CD4-positive, alpha-beta T cell treated with Interleukin-2 at 100 ng/mL for 4 hours (primary cell): ENCODE measurements around the gene CCDC183.
"Not testable (repeated sequence)": the region's sequence is repeated elsewhere in the genome, so short reads cannot be mapped to it uniquely, and the experiment has no call there.

Experiments used
- DNase-seq: peaks from one replicate; pipeline ENCODE4 v3.0.0-alpha.2; 2020; ENCODE audit warnings: low spot score

CCDC183 gene

DNA sequence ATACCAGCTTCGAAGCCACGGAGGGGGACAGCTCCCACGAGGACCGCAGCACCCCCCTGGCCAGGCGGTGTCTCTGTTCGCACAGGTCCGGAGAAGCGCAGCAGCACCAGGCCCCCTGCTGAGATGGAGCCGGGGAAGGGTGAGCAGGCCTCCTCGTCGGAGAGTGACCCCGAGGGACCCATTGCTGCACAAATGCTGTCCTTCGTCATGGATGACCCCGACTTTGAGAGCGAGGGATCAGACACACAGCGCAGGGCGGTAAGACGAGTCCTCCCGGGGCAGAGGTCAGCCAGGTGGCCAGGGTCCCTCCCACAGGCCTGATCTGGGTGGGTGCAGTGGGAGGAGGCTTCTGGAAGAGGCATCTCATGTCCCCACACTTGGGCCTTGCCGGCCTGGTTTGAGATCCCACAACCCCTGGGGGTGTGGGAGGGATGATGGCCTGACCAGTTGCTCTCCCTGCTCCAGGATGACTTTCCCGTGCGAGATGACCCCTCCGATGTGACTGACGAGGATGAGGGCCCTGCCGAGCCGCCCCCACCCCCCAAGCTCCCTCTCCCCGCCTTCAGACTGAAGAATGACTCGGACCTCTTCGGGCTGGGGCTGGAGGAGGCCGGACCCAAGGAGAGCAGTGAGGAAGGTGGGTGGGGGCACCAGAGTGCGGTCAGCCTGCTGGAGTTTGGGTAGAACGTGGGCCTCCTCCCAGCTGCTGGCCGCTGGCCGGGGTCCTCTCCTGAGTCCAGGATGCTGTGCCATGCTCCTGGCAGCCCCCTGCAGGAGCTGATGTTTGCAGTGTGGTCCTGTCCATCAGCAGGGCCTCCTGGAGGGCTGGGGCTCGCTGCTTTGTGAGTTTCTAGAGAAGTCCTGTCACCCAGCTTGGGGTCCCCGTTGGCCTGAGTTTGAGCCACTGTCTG lies 43.3 kb downstream of the CCDC183 start:
- DNase-seq: no peak

DNA sequence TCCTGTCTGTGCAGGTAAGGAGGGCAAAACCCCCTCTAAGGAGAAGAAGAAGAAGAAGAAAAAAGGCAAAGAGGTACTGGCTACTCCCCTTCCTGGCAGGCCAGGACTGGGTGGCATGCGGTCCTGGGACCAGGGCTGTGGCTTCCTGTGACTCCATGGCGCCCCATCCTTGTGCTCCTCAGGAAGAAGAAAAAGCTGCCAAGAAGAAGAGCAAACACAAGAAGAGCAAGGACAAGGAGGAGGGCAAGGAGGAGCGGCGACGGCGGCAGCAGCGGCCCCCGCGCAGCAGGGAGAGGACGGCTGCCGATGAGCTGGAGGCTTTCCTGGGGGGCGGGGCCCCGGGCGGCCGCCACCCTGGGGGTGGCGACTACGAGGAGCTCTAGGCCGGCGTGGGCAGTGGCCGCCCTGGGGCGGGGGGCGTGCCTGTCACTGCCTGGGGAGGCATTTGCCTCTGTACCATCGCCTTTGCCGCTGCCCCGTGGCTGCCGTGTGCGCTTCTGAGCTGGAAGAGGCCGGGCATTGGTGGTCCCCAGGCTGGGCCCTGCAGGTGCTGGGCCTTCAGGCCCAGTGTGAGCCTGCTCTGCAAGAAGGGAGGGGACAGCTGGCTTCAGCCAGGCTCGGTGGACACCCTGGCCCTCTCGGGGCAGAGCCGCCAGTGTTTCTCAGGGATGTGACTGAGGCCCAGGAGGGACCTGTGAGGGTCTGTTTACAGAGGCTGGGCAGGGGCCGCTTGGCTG lies 44.2 kb downstream of the CCDC183 start:
- DNase-seq: no peak

DNA sequence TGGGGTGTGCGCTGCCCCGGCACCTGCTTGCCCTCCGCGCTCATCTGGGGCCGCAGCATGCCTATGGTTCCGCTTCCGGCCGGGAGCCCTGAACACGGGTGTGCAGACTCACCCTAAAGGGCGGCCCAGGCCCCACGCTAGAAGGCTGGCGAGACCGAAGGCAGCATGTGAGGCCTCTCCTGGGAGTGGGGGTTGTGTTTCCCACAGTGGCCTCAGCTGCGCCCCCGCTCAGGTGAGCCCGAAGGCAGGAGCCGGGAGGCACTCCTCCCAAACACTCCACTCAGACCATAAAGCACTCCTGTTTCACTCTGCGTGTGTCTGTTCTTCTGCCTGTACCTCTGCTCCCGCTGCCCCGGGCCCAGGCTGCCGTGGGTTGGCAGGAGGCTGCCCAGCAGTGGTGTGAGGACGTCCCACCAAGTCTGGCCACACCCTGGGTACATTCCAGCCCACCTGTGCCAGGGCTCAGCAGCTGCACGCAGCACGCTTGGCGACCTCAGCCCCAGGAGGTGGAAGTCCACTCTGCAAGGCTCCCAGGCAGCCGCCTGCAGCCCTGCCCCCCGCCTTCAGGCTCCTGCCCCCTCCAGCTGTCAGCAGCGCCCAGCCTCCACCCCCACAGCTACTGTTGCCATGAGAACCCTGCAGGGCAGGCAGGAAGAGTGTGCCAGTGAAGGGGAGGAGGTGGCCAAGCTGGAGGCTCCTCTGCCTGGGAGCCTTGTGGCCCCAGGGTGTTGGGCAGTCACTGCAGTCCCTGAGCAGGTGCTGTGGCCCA lies 44.9 kb downstream of the CCDC183 start:
- no peak for DNase-seq

DNA sequence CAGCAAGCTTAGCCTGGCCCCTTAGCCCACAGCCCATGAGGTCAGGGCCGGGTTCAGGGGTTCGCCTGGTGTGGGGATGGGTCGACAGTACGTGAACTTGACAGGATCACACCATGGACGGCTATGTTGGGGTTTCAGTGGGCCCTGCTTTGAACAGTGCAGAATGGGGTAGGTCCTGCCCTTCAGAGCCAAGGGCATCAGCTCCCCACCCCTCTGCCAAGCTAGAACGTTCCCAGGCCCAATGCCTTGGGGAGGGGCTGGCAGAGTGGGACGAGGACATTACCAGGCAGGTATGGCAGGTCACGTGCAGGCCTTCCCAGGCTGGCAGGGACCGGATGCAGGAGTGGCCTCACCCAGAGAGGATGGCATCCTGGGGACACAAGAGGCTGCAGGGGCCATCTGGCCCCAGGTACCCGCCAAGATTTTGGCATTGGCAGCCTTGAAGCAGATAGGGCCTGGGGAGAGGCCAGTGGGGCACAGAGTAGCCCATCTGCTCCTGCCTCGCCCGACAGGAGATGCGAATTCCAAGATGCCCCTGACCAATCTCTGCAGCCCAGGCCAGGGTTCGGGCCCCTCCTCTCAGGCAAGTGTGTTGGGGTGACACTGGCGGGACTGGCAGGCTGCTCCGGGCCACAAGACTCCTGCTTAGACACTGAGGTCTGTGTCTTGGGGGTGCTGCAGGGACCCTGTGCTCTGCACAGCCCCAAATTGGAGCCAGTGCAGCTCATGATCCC lies 45.7 kb downstream of the CCDC183 start:
- DNase-seq: not testable (repeated sequence)

DNA sequence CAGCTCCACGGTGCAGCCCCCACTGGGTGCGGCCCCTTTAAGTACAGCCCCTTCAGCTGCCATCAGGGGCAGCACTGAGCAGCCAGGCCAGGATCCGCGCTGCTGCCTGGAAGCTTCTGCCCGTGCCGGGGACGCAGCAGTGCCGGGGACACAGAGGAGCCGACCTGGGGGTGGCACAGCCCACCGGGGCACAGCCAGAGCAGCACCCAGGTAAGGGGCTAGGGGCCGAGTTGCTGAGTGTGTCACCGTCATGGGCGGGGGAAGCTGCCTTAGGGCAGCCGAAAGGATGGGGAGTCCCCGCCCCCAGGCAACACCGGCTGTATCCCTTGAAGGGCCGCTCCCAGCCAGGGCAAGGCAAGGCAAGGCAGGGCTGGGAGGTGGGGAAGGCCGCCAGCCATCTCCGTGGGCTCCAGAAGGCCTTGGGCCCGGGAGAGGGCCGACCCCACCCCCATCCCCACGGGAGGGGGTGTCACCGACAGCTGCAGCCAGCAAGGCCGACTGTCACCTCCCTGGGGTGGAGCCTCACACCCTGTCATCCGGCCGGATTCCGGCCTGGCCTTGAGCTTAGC lies 46.3 kb downstream of the CCDC183 start, which contains the start of gene AJM1:
TSS of gene AJM1 (plus strand) at position 99 of the 569 bp plus-strand sequence. CDS start 1,937 bp downstream, outside the sequence.
- DNase-seq: peak; percentile 84

DNA sequence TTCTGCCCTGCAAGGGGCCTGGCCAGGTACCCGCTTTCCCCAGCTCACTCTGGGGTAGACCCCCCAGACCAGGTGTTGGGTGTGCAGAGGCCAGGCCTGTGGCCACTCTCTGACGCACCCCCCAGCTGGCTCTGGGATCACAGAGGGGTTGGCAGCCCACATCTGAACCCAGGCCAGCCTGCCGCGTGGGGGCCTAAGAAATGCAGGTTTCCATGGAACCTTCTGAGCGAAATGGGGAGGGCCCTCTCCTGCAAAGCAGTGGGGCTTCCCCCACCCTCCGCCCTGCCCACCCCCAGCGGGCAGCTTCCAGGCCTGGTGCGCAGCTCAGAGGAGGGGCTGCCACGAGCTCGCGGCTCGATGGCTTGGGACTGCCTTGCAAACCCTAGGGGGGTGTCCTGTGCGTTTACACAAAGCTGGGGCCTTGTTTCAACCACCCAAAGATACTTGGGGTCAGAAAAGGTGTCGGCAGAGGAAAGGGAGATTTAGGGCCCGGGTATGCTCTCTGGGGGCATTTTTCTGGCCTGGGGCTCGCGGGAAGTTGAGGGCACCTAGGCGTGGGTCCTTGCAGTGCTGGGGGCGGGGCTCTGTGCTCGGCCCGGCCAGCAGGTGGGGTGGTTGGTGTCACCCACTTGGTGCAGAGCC lies 47.1 kb downstream of the CCDC183 start:
- DNase-seq: not testable (repeated sequence)

DNA sequence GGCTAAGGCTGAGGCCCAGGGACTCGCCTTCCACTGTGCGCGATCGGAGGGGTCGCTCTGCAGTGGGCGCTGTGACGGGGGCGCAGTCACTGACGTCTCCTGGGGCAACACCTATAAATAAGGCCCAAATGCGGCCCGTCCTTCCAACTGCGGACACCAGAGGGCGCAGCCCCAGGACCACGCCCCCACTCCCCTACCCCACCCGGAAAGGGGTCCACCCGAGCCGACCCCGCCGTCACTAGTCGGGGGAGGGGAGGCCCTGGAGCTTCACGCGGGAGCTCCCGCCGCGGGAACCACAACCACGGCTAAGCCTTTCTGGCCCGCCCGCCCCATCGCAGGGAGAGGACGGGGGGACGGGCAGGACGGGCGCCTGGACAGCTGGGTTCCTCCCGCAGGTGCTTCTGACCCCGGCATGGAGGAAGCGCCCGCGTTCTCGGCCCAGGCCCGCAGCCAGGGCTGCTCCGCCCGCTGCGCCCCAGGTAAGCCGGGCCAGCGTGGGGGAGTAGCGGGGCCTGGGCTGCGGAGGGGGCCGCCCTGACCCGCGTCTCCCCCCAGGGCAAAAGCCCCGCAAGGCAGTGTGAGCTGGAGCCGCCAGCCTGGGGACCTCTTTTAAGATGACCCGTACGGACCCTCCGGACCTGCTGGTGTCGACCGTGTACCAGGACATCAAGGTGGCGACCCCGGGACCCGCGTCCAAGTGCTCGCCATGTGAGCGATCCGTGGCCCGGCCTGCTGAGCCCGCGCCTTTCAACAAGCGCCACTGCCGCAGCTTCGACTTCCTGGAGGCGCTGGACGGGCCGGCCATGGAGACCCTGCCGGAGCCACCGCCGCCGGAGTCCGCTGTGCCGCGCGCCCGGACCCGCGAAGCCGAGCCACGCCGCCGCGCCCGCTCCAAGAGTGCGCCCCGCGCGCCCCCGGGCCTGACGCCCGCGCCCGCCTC lies 47.9 kb downstream of the CCDC183 start:
- DNase-seq: peak; percentile 66

DNA sequence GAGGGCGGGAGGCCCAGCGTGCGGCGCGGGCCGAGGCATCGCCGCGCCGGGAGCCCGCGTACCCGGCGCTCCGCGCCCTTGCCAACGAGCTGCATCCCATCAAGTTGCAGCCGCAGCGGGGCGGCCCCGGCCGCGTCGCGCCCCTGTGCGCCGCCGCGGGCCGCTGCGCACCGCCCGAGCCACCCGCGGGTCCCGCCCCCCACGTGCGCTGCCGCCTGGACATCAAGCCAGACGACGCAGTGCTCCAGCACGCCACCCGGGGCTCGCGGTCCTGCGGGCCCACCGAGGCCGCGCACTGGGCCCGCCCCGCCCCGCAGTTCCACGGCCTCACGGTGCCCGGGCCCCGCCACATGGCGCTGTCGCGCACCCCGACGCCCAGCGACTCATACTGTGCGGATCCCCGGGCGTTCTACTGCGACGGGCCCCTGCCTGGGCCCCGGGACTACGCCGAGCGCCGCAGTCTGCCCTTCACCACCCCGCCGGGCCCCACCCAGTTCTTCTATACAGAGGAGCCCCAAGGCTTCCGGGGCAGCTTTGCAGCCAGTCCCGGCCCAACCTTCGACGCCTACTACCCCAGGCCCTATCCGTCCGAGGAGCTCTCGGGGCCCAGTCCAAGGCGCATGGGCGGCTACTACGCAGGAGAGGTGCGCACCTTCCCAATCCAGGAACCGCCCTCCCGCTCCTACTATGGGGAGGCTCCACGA lies 48.8 kb downstream of the CCDC183 start:
- no peak for DNase-seq

DNA sequence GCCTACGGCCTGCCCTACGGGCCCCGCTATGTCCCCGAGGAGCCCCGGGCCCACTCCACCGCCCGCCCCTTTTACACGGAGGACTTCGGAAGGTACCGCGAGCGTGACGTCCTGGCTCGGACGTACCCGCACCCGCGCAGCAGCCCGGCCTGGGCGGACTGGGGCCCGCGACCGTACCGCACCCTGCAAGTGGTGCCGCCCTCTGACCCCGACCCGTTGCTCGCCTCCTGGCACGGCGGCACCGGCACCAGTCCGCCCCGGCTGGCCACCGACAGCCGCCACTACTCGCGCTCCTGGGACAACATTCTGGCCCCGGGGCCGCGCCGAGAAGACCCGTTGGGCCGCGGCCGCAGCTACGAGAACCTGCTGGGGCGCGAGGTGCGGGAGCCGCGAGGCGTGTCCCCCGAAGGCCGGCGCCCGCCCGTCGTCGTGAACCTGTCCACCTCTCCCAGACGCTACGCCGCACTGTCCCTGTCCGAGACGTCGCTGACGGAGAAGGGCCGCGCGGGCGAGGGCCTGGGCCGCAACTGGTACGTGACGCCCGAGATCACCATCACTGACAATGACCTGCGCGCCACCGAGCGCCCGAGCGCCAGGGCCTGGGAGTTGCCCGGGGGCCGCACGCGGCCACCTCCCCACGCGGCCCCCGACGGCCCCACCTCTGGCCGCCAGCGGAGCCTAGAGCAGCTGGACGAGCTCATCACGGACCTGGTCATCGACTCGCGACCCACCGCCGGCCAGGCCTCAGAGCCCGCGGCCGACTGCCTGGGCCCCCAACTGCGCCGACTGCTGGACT lies 49.5 kb downstream of the CCDC183 start:
- no peak for DNase-seq

DNA sequence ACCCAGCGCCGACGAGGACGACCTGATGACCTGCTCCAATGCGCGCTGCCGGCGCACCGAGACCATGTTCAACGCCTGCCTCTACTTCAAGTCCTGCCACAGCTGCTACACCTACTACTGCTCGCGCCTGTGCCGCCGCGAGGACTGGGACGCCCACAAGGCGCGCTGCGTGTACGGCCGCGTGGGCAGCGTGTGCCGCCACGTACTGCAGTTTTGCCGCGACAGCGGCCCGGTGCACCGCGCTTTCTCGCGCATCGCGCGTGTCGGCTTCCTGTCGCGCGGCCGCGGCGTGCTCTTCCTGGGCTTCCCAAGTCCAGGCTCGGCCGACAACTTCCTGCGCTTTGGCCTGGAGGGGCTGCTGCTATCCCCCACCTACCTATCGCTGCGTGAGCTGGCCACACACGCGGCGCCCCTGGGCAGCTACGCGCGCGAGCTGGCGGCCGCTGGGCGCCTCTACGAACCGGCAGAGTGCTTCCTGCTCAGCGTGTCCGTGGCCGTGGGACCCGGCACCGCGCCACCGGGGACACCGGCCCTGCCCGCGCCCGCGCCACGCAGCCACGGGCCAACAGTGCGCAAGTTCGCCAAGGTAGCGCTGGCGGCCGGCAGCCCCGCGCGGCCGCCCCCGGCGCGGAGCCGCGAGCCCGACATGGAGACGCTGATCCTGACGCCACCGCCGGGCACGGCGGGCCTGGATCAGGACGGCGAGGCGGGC lies 50.4 kb downstream of the CCDC183 start:
- no peak for DNase-seq

DNA sequence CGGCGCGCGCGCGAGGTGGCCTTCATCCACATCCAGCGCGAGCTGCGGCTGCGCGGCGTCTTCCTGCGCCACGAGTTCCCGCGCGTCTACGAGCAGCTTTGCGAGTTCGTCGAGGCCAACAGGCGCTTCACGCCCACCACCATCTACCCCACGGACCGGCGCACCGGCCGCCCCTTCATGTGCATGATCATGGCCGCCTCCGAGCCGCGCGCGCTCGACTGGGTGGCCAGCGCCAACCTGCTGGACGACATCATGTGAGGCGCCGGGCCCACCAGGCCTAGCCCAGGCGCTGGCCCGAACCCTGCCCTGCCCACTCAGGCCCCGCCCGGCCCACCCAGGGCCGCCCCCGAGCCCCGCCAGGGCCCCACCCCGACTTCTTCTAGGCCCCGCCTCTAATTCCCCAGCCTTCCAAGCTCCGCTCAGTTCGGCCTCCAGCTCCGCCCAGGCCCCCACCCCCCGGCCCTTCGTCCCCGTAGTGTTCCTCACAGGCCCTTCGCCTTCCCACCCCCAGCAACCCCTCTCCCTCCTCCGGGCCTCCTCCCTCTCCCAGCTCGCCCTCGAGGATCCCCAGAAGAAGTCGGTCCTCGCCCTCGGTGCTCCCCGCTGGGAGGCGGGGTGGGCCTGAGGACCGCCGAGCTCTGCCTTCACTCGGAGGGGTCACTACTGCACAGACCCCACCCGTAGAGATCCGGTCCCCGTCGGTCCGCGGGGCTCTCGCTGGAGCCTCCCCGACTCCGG lies 51.1 kb downstream of the CCDC183 start:
- no peak for DNase-seq

DNA sequence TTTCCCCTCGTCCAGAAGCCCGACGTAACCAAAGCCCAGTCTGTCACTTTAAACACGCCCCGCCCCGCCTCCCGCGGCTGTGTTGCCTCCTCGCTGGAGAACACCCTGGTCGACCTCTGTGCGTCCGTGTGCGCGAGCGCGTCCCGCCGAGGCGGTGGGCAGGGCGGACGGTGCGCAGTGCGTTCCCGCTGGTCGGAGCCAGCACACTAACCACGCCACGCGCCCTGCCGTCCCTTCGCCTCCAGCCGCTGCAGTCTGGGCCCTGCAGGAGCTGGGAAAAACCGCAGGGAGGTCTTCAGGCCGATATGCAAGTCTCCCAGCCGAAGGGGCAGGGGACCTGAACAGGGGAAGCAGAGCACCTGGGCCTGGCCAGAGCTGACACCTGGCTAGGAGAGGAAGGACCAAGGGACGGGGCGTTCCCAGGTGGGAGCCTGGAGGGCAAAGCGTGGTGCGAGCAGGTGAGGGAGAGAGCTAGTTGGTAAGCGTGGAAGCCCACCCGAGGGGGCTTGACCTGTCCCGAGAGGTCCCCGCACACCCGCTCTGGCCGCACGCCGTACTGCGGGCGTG lies 51.8 kb downstream of the CCDC183 start:
- peak; percentile 74 for DNase-seq

DNA sequence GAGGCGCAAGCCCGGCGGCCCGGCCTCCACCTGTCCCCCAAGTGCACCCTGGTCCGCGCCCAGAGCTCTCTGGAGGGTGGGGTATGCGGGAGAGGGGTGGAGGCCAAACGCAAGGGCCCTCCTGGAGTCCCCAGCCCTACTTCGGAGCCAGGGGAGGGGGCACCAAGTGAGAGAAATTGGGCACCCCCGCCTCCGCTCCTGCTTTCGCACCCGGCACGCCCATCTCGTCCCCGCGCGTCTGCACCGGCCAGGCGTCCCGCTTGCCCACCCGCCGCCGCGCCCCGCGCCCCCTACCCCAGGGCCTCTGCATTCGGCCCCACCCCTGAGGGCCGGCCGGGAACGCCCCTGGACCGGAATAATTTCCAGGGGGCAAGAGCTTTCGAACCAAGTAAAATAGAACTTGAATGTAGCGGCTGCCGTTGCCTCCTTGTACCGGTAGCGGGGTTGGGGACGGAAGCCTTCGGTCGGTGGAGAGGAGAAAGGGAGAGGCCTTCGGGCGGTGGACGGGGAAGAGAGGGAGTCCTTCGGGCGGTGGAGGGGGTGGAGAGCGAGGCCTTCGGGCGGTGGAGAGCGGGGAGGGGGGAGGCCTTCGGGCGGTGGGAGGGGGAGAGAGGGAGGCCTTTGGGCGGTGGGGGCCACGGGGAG lies 52.4 kb downstream of the CCDC183 start:
- DNase-seq: no peak

DNA sequence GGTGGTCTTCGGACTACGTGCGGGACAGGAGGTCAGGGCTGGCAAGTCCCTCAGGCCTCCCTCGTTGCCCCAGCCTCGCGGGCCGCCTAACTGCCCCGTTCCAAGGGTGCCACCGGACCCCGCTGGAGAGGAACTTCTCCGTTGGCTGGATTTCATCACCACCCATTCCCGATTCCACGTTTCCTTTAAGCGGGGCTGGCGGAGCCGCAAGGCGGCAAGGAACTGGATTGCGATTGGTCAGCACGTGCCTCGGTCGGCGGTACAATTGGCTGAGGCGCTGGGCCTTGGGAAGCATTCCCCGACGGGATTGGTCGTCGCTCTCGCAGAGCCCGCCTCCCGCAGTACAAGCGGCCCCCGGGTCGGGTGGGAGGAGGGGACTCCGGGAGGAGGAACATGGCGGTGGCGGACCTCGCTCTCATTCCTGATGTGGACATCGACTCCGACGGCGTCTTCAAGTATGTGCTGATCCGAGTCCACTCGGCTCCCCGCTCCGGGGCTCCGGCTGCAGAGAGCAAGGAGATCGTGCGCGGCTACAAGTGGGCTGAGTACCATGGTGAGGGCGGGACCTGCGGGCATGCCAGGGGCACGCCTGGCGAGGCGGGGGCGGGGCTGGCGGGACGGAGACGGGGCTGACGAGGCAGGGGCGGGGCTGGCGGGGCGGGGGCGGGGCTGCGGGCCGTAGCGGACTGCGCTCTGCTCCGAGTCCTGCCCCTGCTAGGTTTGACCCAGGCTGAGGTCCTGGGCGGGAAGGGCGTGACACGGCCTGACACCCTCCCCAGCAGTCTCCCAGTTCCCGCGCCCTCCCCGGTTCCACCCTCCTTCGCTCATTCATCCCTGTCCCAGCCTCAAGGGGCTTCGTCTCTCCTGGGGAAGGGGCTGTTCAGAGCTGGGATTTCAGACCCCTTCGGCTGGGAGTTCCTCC lies 53.2 kb downstream of the CCDC183 start, which contains the start of gene PHPT1:
TSS of gene PHPT1 (plus strand) at position 372 of the 922 bp plus-strand sequence. CDS start at position 394, 22 bp downstream.
- peak; percentile 98 for DNase-seq
